HG02759 (cell line): Measurements from ENCODE around the gene TNFRSF1A.

Source experiments
- ATAC-seq: cut with Tn5 transposase; IDR thresholded peaks from one replicate; pipeline ENCODE4 v1.9.1; 2021; ENCODE audit warnings: mild to moderate bottlenecking, moderate library complexity; ENCODE audit not compliant: unreplicated experiment

The TNFRSF1A gene

GRCh38 chr12:6341417-6342139 is at the start of gene TNFRSF1A:
TSS of gene TNFRSF1A (minus strand) at chr12:6342076. CDS start at chr12:6341814, 262 bp downstream.
- no peak for ATAC-seq

GRCh38 chr12:6391013-6391412 is 49.1 kb upstream of the TNFRSF1A start:
- ATAC-seq, result no peak

GRCh38 chr12:6390084-6390799 is 48.4 kb upstream of the TNFRSF1A start:
- ATAC-seq, result no peak

GRCh38 chr12:6387541-6387940 is 45.7 kb upstream of the TNFRSF1A start:
- ATAC-seq, result no peak

- no peak for ATAC-seq
Measured at GRCh38 chr12:6386491-6386890, 44.6 kb upstream of the TNFRSF1A start.

GRCh38 chr12:6386038-6386437 is 44.2 kb upstream of the TNFRSF1A start:
- ATAC-seq, result no peak

- no peak for ATAC-seq
Measured at GRCh38 chr12:6384499-6385436, 42.9 kb upstream of the TNFRSF1A start.

- no peak for ATAC-seq
Measured at GRCh38 chr12:6383572-6384498, 42.0 kb upstream of the TNFRSF1A start, which contains the start of gene LTBR. TSS of gene LTBR (plus strand) at chr12:6384162. CDS start at chr12:6384359, 197 bp downstream.

- ATAC-seq, result no peak
Measured at GRCh38 chr12:6382982-6383381, 41.1 kb upstream of the TNFRSF1A start.

- no peak for ATAC-seq
Measured at GRCh38 chr12:6382371-6382770, 40.5 kb upstream of the TNFRSF1A start.

- no peak for ATAC-seq
Measured at GRCh38 chr12:6380141-6381121, 38.6 kb upstream of the TNFRSF1A start.

GRCh38 chr12:6378709-6379472 is 37.0 kb upstream of the TNFRSF1A start:
- ATAC-seq, result no peak

- no peak for ATAC-seq
Measured at GRCh38 chr12:6377667-6377994, 35.8 kb upstream of the TNFRSF1A start.

GRCh38 chr12:6376870-6377666 is 35.2 kb upstream of the TNFRSF1A start:
- no peak for ATAC-seq

- ATAC-seq, result no peak
Measured at GRCh38 chr12:6376079-6376869, 34.4 kb upstream of the TNFRSF1A start.

- ATAC-seq, result no peak
Measured at GRCh38 chr12:6375269-6376078, 33.6 kb upstream of the TNFRSF1A start, which contains the start of gene SCNN1A. TSS of gene SCNN1A (minus strand) at chr12:6375563. CDS start at chr12:6374783, 780 bp downstream.
